Activated CD4-positive, alpha-beta T cell treated with anti-CD3 and anti-CD28 coated beads, Interleukin-2, amount 50 U/mL, for 4 hours (primary cell): ENCODE results near the gene PAPPA.

Experiments used
- DNase-seq, 2 experiments: peaks; one replicate each; pipeline ENCODE4 v3.0.0-alpha.2; 2020

Gene PAPPA

DNA sequence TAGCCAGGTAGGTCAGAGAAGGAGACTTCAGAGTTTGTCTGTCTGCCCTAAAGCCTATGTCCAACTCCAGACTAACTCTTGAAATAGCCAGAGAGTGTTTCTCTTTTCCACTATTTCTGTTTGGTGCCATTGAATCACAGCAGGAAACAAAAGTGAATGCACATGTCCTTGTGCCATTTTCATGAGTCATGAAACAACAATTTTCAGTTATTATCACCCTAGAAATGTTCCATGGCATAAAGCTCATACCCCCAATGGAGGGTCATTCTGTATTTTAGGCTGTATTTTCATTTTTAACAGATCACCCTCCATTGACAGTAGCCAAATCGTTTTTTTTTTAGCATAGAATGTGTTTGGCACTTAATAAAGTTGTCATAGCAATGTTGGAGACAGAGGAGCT lies 124.7 kb downstream of the PAPPA start:
- DNase-seq = no peak

DNA sequence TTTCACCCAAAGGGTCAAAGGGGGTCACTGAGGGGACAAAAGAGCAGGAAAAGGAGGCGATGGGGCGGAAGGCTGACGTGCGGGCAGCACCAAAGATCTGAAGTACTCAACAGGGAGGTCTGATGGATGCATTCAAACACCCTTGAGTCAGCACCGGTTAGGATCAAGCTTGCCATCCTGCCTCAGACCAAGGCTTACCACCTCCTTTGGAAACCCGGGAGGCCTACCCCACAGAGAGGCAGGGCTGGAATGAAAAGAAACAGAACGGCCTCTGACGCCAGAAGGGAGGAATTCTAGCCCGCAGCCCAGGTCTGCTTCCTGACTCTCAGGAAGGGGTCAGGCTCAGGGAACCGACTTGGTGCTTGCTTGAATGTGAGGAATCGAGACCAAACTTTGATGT lies 125.6 kb downstream of the PAPPA start:
- no peak for DNase-seq

DNA sequence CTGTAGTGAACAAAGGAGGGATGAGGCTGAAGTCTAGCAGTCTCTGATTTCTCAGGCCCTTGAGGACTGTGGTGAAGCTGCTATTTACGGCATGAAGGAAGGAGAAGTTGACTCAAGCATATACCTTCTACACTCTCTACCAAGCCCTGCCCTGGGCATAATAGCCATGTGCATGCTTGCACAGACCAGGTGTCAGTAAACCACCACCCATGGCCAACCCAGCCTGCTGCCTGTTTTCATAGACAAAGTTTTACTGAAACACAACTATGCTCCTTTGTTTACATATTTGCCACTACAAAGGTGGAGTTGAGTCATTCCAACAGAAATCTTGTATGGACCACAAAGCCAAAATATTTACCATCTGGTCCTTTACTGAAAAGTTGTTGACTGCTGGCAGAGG lies 126.9 kb downstream of the PAPPA start:
- no peak for DNase-seq

DNA sequence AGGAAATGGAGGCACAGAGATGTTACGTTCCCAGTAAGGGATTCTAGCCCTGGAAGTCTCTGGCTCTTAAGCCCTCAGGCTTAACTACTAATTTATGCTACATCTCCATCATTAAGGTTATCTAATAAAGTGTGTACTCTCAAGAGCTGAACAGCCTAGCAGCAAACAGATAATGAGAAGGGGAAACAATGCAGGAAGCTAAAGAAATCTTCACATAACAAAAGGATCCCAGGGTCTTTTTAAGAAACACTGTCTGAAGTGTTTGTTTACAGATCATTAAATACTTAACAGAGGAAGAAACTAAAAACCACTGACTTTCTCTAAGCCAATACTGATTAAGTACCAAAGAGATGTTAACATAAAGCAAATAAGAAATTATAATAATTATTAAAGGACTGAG lies 129.0 kb downstream of the PAPPA start:
- no peak for DNase-seq

DNA sequence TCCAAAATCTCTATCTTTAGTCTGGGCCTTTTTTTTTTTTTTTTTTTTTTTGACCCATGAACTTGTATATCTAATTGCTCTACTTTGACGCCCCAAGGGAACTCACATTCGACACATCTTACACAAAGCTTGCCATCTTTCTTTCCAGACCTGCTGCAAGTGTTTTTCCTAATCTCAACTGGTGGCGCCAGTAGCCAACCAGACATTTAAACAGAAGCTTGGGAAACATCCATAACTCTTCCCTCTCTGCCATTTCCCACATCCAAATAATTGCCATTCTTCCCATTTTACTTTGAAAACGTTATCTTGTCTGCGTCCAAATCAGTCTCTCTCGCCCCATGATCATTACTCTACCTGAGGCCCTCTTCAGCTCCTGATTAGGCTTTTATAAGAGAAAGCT lies 130.9 kb downstream of the PAPPA start:
- DNase-seq = no peak

DNA sequence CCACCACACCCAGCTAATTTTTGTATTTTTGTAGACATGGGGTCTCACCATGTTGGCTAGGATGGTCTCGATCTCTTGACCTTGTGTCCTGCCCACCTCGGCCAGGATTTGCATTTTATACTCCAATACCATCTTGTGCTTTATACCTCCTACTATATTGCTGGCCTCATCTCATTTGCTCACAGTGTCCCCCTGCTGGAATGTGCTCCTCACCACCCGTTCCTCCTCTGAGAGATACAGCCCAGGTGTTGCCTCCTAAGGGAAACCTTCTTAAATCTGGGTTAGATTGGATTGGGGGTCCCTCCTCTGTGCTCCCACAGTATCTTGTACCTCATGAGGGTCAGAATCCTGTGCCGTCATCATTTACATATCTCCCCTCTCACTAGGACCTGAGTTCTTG lies 131.7 kb downstream of the PAPPA start:
- DNase-seq = no peak

DNA sequence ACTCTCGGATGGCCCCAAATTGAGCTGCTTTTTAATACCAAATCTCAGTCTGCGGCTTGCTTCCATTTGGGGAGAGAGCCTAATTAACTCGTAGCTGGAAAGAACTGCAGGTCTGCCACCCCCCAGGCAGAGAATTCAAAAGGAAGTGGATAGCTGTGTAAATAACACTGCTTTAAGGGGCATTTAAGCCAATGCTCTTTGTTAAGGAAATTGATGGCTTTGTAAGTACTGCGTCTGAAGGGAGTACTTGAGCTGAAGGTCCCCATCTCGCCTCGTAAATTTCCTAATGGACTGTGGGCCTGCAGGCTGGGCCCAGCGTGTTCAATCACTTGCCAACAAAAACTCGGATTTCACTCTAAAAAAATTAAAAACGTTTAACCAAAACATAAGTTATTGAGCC lies 132.7 kb downstream of the PAPPA start:
- DNase-seq = no peak

DNA sequence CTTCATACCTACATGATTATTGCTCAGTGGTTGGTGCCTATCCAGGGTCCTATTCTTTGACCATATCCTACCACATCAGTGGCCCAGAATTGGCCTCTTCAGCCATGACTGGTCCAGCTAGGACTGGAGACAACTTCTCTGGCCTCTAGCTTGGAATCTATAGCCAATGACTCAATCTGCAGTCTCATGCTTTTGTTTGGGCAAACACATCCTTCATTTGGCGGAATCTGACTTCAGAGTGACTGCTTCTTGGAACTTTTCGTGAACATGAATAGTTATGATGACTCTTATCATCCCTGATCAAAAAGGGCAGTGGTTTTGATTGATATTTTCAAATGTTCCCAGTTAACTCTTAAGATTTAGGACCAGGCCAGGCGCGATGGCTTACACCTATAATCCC lies 134.1 kb downstream of the PAPPA start:
- no peak for DNase-seq

DNA sequence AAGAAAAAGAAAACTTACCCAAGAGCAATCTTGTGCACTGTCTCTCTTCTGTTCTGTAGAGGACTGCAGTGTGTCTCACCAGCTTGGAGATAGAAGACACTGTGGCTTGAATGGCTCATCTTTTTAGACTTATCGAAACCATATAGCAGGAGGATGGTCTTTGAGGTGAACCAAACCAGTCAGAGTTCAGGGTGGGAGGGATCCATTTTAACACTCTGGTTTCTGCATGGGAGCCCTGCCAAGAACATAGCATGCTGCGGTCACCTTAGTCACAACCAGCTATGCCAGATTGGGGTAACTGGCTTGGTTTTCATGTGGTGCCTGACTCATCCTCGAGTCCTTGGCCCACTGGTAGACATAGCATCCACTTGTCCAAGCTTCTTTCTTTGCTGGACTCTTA lies 135.1 kb downstream of the PAPPA start:
- DNase-seq = no peak

DNA sequence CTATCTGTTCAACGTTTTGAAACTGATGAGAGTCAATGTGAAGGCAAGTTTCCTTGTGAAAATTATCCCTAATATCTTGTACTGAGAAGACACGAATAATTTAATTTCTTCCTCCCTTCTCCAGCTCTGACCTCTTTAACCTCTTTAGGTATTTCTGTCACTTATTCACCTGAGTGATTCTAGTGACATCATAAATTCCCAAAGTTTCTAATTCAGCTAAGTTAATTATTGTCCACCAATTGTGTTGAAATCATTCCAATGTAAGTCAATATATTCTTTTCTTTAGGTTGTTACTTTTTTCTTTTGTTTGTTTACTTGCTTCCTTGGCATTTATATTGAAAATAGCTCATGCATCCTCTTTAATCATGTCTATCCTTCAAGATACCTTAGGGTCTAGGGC lies 143.8 kb downstream of the PAPPA start:
- no peak for DNase-seq

DNA sequence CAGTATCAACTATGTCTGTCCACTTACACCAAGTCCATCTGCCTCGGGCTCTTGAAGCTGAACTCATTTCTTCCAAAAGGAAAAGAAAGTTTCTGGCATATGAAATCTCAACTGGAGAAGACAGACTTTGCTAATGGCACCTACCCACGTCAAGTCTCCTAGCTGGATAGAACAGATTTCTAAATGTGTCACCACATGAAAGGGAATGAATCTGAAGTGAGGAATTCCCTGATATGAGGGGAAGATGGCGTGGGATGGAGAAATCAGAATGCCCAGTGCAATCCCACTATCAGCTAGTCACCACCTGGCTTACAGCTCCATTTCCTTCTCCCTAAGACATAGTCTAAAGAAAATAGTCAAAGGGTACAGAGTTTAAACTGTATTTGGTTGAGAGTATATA lies 144.7 kb downstream of the PAPPA start:
- no peak for DNase-seq

DNA sequence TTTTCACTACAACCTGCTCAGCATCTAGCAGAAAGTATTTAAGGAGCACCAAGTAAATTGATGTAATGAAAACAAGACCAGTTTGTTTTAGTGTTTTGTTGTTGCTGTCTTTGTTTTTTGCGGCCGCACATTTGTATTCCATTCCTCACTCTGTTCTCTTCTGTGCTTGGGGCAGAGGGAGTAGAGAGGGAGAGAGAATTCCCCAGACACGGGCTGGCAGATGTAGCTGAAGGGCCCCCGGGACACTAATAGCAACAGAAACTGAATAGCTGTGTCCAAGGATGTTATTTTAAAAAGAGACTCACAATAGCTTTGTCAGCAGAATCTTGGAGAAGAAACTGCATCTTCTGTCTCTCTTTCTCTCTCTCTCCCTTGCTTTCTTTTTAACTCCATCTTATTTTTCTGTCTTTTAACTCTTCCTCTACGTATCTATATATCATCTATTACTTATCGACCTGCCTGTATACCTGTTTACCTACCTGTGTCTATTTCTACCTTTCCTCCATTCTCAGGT lies 145.3 kb downstream of the PAPPA start:
- DNase-seq = no peak

DNA sequence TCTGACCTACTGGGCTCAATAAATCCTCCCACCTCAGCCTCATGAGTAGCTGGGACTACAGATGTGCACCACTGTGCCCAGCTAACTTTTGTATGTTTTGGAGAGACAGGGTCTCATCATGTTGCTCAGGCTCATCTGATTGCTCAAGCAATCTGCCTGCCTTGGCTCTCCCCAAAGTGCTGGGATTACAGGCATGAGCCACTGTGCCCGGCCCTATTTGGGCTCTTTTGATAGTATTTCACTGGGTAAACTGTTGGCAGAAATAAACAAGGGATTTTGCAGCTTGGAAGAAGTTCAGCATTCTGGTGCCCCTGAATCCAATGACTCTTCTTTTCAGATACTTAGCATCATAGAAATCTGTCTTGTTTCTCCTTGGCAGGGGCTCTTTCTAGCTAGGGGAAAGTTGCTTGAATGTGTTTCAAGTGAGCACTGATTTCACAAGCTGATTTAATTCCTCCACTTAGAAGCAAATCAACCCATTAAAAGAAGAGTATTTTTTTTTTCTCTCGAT lies 146.8 kb downstream of the PAPPA start:
- no peak for DNase-seq

DNA sequence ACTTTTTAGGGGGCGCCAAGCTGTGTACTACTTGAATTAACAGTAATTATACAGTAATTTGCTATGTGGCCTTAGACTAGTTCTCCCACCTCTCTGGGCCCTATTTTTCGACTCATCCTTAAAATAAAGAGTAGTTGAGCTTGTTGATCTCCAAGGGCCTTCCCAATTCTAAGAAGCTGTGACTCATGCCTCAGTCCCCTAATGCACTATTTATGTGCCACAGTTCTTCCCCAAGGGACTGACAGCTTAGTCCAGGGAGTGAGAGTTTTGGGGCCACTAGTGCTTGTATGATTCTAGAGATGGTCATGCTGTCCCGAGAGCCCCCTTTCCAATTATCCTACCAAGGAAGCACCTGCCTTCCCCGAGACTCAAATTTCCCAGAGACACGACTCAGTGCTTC lies 149.7 kb downstream of the PAPPA start:
- no peak for DNase-seq

DNA sequence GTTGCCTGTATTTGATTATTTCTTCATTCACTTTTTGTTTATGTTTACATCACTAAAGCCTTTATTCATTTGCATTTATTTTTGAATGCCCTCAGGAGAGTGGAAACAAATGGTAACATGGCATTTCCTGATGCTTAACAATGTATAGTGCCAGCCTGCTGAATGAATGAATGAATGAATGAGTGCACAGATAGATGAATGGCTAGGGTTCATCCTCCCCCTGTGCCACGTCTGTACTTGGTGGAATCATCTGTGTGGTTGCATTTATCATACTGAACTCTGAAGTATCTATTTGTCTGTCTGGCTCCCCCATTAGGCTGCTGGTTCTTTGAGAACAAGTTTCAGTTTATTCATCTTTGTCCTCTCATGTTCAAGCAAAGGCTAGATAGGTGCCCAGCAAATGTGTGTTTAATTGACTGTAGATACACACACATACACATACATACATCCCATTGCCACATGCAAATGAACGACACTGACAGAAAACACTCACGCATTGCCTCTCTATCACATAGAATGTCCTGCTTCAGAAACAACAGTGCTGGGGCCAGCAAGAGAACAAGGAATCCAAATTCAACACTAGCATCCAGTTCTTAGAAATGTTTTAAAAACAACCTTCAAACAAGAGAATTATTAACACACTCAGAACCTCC lies 150.4 kb downstream of the PAPPA start:
- DNase-seq = no peak

DNA sequence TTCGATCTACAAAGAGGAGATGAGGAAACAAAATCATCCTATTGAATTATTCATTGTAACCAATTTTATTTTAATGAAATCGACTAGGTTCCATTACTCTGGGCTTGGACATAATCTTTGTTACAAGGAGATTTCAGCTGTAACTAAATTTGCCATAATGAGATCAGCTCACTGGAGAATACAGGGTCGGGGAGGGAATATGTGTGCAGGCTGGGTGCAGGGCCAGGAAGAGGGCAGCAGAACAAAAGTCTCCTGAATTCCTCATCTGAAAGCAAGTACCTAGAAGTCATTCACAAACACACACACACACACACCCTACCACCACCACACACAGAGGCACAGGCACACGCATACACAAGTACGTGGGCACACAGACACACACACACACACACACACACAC lies 151.2 kb downstream of the PAPPA start:
- DNase-seq = no peak

DNA sequence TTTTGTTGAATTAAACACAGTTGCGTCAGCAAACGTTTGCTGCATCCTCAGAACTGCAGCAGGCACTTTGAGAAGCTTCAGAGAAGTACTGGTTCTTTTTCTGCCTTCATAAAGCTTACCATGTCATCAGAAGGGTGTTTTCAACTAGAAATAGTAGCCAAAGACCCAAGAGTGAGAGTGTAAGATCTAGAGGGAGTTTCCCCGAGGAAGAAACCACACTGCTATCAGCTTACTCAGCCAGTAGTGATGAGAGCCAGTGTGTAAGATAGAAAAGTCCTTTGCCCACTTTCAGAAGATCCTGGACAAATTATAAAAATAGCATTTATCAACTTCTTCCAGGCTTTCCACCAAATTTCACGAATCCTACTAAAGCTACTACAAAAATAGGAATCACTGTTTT lies 154.5 kb downstream of the PAPPA start:
- DNase-seq = no peak

DNA sequence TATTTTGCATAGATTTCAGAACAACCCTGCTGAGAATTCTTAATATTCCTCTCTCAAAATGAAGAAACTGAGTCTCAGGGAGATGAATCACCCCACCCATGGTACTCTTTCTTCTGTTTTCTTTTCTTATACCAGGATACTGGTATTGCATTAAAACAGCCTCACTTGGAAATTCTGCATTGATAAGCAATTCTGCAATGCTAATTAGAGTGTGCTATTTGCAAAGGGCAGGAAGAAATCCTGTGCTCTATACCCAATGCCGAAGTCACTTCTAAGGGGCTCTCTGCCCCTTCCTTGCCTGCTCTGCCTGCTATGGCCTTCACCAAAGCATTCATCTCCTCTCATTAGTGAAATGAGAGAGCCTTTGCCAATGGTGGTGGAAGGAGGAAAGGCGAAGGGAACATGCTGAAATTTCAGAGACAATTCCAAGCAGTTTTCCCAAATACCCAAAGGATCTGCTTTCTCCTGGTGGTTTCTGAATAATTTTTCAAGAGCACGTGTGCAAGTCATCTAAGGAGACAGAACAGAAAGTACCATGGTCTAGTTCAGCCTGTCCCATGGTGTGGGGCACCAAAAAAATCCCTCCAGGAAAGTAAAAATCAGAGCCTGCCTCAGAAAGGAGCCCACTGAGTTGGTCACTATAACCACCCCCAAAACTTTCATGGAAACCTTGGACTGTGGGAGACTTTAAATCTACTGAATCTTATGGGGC lies 156.5 kb downstream of the PAPPA start:
- no peak for DNase-seq

DNA sequence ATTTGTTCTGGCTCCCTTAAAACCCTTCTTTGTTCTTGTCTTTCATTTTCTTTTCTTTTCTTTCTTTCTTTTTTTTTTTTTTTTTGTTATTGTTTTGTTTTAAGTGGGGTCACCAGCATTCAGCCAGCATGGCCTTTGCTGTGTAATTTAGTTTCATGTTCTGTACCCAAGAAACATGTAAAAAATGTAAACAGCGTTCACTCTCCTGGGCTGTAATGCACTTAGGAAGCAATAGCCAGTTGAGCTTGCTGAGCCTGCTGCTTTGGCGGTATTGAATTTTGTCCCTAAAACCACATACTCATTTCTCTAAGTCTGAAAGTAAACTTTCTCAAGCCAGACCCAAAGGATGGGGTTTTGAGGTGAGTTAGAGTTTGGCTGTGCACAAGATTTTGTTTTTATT lies 158.6 kb downstream of the PAPPA start:
- DNase-seq = no peak

DNA sequence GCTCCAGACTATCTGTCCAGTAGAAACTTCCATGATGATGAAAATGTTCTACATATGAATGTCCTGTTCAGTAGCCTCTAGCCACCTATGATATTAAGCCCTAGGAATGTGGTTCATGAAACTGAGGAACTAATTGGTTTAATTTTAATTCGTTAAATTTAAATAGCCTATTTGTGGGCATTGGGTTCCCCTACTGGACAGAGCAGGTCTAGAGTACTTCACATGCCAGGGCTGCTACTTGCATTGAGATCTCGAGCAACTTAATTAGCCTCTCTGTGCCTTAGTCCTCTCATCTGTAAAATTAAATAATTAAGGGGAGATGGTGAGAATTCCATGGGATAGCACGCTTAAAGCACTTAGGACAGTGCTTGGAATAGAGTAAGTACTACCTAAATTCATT lies 160.0 kb downstream of the PAPPA start:
- DNase-seq = no peak

DNA sequence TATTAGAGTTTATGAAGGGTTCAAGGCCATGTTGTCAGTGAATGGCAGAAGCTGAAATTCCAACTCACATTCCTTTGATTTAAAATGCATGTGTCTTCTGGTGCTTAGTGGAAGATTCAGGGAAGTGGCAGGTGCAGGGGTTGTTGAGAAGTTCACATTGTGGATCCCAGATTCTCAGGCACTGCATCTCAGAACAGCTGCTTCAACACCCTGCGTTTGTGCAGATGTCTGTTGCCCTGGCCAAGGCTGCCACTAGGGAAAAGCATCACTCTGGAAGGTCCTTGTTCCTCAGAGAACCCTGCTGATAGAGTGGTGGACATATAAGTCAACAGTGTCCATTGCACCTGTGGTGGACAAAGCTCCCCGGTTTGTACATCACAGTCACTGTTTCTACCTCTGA lies 162.7 kb downstream of the PAPPA start:
- no peak for DNase-seq

DNA sequence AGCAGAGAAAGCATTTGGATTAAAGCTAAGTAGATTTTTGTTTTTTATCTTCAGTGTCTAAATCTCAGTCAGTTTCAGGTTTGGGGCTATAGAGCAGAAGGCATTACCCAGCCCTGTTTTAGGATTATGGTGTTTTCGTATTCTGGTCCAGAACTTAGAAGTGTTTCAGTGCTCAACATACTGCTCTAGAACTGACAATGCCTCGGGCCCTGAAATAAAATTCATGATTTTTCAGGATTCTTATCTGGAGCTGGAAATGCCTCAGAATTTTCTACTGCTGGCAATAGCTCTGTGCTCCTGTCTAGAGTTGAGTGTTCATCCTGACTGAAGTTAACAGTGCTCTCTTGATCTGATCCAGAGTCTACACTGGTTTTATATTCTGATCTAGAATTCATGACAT lies 163.9 kb downstream of the PAPPA start:
- no peak for DNase-seq

DNA sequence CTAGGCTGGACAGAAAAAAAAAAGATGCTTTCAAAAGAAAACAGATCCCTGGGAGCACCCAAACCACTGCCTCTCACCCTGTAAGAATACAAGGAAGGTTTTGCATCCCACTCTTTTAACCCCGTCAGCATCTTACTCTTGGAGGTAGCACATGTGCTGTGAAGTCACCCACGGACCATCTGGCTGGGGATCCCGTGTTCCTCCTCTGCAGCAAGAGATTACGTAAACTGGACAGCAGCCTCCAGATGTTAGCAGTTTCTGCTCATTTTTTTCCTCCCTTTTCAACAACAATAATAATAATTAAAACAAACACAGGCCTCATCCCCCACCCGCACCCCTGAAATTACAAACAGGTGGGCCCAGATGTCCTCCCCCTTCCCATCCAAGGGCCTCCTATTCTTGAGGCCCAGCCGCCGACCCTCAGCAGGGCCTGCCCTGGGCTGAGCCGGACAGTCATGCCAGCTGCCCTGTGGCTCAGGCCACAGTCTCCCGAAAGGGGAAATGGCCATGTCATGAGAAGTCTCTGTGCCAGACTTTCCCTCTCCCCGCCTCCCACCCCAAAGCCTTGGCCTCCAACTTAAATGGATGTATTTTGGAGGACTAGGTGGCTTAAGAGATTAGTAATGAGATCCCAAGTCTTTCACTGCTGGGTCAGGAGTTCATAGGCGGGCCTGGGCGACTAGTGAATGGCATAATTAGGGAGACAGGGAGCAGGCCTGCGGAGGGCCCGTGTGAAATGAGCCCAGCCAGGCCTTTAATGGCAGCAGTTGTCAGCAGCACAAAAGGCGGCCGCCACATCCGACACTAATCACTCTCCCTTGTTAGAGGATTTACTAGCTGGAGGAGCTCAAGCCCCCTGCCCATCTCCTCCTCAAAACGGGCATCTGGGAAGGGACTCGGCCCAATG lies 165.1 kb downstream of the PAPPA start:
- no peak for DNase-seq

DNA sequence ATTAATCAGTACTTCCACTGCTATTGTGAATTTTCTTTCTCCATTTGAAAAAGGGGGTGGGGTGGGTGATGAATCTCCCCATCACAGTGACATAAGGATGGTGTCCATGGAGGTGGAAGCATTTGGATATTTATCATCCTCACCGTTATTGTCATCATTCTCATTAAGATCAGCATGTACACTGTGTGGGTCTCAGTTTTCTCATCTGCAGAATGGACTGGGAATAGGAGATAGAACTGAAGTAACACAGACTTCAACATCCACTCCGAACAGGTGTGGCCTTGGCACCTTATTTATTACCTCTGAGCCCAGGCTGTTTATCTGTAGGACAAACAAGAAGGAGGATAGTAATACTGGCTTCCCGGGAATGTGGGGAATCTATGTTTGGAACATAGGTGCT lies 165.9 kb downstream of the PAPPA start:
- DNase-seq = no peak
